GM12878 (cell line): ENCODE results near the gene DPYSL3. TPM values are rescaled to one million over a fixed set of nuclear protein-coding genes. Genes with fewer than 3 reads are reported as not detected.

Experiments used
- ATAC-seq: fragments of 200-7000 bp; cut with Tn5 transposase; 3 replicates; pipeline ENCODE4 v1.9.1; 2020; ENCODE audit warnings: mild to moderate bottlenecking, moderate library complexity
- BruUV-seq: library from RNA; stranded (reverse); fragments of 400-500 nt; replicated peaks from 2 replicates; lab custom pipeline; 2021; lab: Mats Ljungman, UMichigan
- CTCF ChIA-PET: fragments of 300-600 bp; sonication (Branson Sonifier 250); formaldehyde crosslinking; extraction: SDS; loops from one replicate; lab custom pipeline; 2021; ENCODE audit warnings: inconsistent platforms; lab: Yijun Ruan, JAX
- POLR2A ChIA-PET: fragments of 350-600 bp; formaldehyde crosslinking; extraction: SDS; loops from one replicate; lab custom pipeline; 2021; ENCODE audit warnings: inconsistent platforms; lab: Charles Lee
- RAD21 ChIA-PET: fragments of 300-600 bp; sonication (Branson Sonifier 250); formaldehyde crosslinking; loops from one replicate; lab custom pipeline; 2023; ENCODE audit warnings: antibody characterized with exemption; ENCODE audit not compliant: unreplicated experiment; lab: Charles Lee
- SMC1A ChIA-PET: fragments of 300-600 bp; sonication (Branson Sonifier 250); formaldehyde crosslinking; loops from one replicate; lab custom pipeline; 2023; ENCODE audit not compliant: unreplicated experiment, uncharacterized antibody; lab: Charles Lee
- DNase-seq: peaks from one replicate; pipeline ENCODE4 v3.0.0-alpha.2; 2011; ENCODE audit warnings: low read depth, low spot score
- FAIRE-seq: peaks from 3 replicates; lab custom pipeline; 2011; peaks lifted over from hg19 to GRCh38; lab: Jason Lieb, UNC
- H2AFZ ChIP-seq: 2 replicates; pipeline ENCODE4 v1.6.0; 2011; ENCODE audit warnings: low read depth, low read length, control low read depth; ENCODE audit not compliant: control insufficient read depth
- H3K27ac ChIP-seq: 2 replicates; pipeline ENCODE4 v1.5.1; 2011; ENCODE audit warnings: control low read depth; ENCODE audit not compliant: control insufficient read depth, insufficient read depth
- H3K27me3 ChIP-seq, 2 experiments: replicated peaks in 1 of 2; 2 replicates each; pipeline versions ENCODE4 v1.6.0 to v1.6.1; 2011; ENCODE audit warnings: low read length in 1 of 2; ENCODE audit not compliant: control insufficient read depth in 2 of 2, insufficient read depth in 2 of 2
- H3K36me3 ChIP-seq, 2 experiments: 2 replicates each; pipeline ENCODE4 v1.5.1; 2011; ENCODE audit warnings: low read length in 1 of 2; ENCODE audit not compliant: control insufficient read depth in 2 of 2, insufficient read depth in 2 of 2
- H3K4me1 ChIP-seq: 2 replicates; pipeline ENCODE4 v1.6.1; 2011; ENCODE audit warnings: mild to moderate bottlenecking, low read length, moderate library complexity, mixed read lengths; ENCODE audit not compliant: control insufficient read depth, insufficient read depth
- H3K4me2 ChIP-seq: 2 replicates; pipeline ENCODE4 v1.6.0; 2011; ENCODE audit warnings: control low read depth; ENCODE audit not compliant: control insufficient read depth, insufficient read depth
- H3K4me3 ChIP-seq: fragments of 200-600 bp; sonication (generic); 2 replicates; pipeline ENCODE4 v1.5.1; 2016
- H3K79me2 ChIP-seq: 2 replicates; pipeline ENCODE4 v1.6.0; 2011; ENCODE audit warnings: low read length; ENCODE audit not compliant: control insufficient read depth, insufficient read depth
- H3K9ac ChIP-seq: 2 replicates; pipeline ENCODE4 v1.8.0; 2011; ENCODE audit warnings: low read length, control low read depth, mixed read lengths; ENCODE audit not compliant: control insufficient read depth, insufficient read depth
- H3K9me3 ChIP-seq: replicated peaks from 3 replicates; pipeline ENCODE4 v1.5.1; 2011; ENCODE audit warnings: mild to moderate bottlenecking, low read length; ENCODE audit not compliant: control insufficient read depth, insufficient read depth
- H4K20me1 ChIP-seq: 2 replicates; pipeline ENCODE4 v1.6.0; 2011; ENCODE audit not compliant: control insufficient read depth, insufficient read depth
- ATF7 ChIP-seq: fragments of 450-650 bp; IDR thresholded peaks from 2 replicates; pipeline ENCODE4 v1.6.1; 2016; ENCODE audit warnings: low read depth, mild to moderate bottlenecking
- BCL11A ChIP-seq: IDR thresholded peaks from 2 replicates; pipeline ENCODE4 v1.6.1; 2011; ENCODE audit warnings: low read depth, low read length
- BHLHE40 ChIP-seq, 2 experiments: fragments of 450-650 bp in 1 of 2; IDR thresholded peaks; 2 replicates each; pipeline ENCODE4 v1.6.1; 2011 to 2017; ENCODE audit warnings: low read depth in 2 of 2, borderline replicate concordance in 1 of 2, improper control_type of control experiment in 1 of 2, low read length in 1 of 2, mild to moderate bottlenecking in 1 of 2
- CREB1 ChIP-seq: IDR thresholded peaks from 2 replicates; pipeline ENCODE4 v1.6.1; 2012; ENCODE audit warnings: low read depth, mild to moderate bottlenecking, inconsistent platforms
- MYC ChIP-seq: IDR thresholded peaks from 2 replicates; pipeline ENCODE4 v1.6.1; 2011; ENCODE audit warnings: mild to moderate bottlenecking, low read length, moderate library complexity, inconsistent platforms; ENCODE audit not compliant: insufficient read depth, insufficient replicate concordance, insufficient read length, severe bottlenecking
- NBN ChIP-seq: fragments of 450-650 bp; IDR thresholded peaks from 2 replicates; pipeline ENCODE4 v1.6.1; 2016
- NR2C2 ChIP-seq: IDR thresholded peaks from 2 replicates; pipeline ENCODE4 v1.6.1; 2011; ENCODE audit warnings: borderline replicate concordance, low read depth; ENCODE audit not compliant: control insufficient read depth, insufficient read length
- POLR2A ChIP-seq: IDR thresholded peaks from 2 replicates; pipeline ENCODE4 v1.6.1; 2011; ENCODE audit warnings: low read depth, mild to moderate bottlenecking, low read length
- RAD21 ChIP-seq: IDR thresholded peaks from 2 replicates; pipeline ENCODE4 v1.6.1; 2011; ENCODE audit warnings: mild to moderate bottlenecking, low read depth, low read length, moderate library complexity; ENCODE audit not compliant: insufficient read depth
- SREBF1 ChIP-seq: IDR thresholded peaks from 2 replicates; pipeline ENCODE4 v1.6.1; 2012; ENCODE audit warnings: mild to moderate bottlenecking, low read length
- WRNIP1 ChIP-seq: IDR thresholded peaks from 2 replicates; pipeline ENCODE4 v1.6.1; 2011; ENCODE audit warnings: low read depth, low read length, improper control_type of control experiment, borderline replicate concordance
- ZNF274 ChIP-seq: IDR thresholded peaks from one replicate; pipeline ENCODE4 v1.8.0; 2011; ENCODE audit not compliant: insufficient read length, insufficient read depth
- WGBS: methylation state at CpG from one replicate; pipeline ENCODE4 v1.1.6; 2016; ENCODE audit warnings: low lambda C conversion rate; ENCODE audit not compliant: insufficient replicate concordance, insufficient coverage; ENCODE audit errors: missing lambda C conversion rate; 5-methylcytosine and 5-hydroxymethylcytosine counted together
- in situ Hi-C: fragments of 300-500 bp; cut with MboI; formaldehyde crosslinking; loops from 9 replicates; pipeline ENCODE4 v1.14.3; 2018; ENCODE audit warnings: mixed read lengths
- intact Hi-C: fragments of 100-400 bp; cut with micrococcal nuclease; formaldehyde crosslinking; loops from one replicate; pipeline ENCODE4 v1.14.2; 2022; ENCODE audit not compliant: unreplicated experiment
- polyA plus RNA-seq, 11 experiments: library from polyadenylated mRNA; depleted of rRNA in 4 of 11; unstranded in 6 of 11; stranded (reverse) in 5 of 11; fragments of >200 nt; fragmentation: Nextera tagmentation in 4 of 11; fragmentation: Illumina TruSeq in 1 of 11; extraction: Ambion mirVana in 4 of 11; extraction: Trizol in 1 of 11; gene quantifications; 1 replicate in 1 of 11; 2 replicates in 10 of 11; pipeline versions ENCODE4 v1.2.1 to v1.2.3, GENCODE V29; 2011 to 2016; ENCODE audit warnings: inconsistent platforms in 2 of 11, missing spikeins in 2 of 11, low read depth in 1 of 11
- total RNA-seq, 4 experiments: library from RNA; depleted of rRNA in 3 of 4; stranded (reverse); fragments of >200 nt in 3 of 4; fragmentation: Illumina TruSeq in 1 of 4; extraction: Trizol in 1 of 4; gene quantifications; 2 replicates each; pipeline versions ENCODE4 v1.2.1 to v1.2.3, GENCODE V29; 2013 to 2021
- TF ChIP-seq, protein P1 (sequence below): IDR thresholded peaks from 2 replicates; pipeline ENCODE4 v1.6.1; 2011; ENCODE audit warnings: mild to moderate bottlenecking, low read depth, low read length, moderate library complexity; ENCODE audit not compliant: insufficient replicate concordance
- TF ChIP-seq, protein P2 (sequence below): fragments of 450-650 bp; IDR thresholded peaks from 2 replicates; pipeline ENCODE4 v1.6.1; 2016; ENCODE audit warnings: mild to moderate bottlenecking
- TF ChIP-seq, protein P3 (sequence below): fragments of 450-650 bp; IDR thresholded peaks from 2 replicates; pipeline ENCODE4 v1.6.1; 2017; ENCODE audit warnings: mild to moderate bottlenecking, moderate library complexity

DPYSL3 gene
- total and polyA plus RNA-seq, 10 of the 15 experiments (the other 5 are each of a cell fraction or from before 2014, with no cell fraction given) = 0.08 to 1.5 (median 0.45) TPM; not detected in 1

DNA sequence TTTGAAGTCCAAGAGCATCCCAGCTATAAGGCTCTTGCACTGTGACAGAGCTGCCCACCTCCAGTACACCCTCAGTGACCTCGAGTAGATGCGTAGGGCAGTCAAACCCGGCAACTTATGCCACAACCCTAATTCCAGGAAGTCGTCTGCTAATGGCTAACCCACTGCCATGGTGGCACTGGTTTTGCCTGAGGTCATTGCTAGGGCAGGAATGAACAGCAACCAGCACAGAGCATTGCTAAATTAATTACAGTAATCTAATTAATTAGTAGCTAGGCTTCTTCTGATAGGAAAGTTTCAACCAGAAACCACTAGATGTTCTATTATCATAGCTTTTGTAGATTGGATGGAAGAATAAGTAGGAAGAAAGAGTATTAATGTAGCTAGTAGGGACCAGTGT, 122.8 kb downstream of the DPYSL3 start (continued):
- no peak for TF ChIP-seq ATF7
- no peak for TF ChIP-seq WRNIP1
- TF ChIP-seq, protein P1, sequence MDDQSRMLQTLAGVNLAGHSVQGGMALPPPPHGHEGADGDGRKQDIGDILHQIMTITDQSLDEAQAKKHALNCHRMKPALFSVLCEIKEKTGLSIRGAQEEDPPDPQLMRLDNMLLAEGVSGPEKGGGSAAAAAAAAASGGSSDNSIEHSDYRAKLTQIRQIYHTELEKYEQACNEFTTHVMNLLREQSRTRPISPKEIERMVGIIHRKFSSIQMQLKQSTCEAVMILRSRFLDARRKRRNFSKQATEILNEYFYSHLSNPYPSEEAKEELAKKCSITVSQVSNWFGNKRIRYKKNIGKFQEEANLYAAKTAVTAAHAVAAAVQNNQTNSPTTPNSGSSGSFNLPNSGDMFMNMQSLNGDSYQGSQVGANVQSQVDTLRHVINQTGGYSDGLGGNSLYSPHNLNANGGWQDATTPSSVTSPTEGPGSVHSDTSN = no peak

DNA sequence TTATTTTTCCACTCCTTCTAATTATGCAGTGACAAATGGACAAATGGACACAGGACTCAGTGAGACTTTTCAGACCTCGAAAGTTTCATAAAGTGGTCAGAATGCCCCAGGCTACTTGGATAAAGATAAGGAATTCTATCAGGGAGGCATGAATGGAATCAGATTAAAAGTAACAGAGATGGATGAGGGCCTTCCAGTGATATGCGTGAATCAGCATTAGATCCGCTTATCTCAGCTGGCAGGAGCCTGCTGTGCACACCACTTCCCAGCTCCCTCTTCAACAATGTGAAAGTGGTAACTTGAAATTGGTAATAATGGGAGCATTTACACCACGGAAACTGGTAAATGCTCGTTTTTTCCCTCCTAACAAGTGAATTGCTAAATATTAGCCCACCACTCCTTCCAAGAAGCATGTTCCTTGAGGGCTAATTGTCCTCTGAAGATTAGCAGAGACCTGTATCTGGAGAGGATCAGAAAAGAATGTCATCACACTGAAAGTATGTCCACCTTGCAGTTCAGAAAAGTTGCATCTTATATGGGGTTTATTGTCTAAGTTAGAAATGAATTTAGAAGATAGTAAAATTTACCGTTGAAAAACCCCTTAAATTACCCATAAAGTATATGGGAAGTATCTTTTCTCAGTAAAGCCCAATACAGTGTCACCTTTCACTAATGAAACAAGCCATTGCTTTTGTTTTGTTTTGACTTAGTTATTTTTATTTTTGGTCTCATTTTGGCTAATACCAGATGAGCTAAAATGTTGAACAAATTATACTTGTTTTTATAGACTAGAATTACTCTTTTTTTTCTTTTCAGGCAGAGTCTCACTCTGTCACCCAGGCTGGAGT, 125.3 kb downstream of the DPYSL3 start:
- Histone ChIP-seq H3K27me3 (peaks cover 0 to 5% of the 10 kb centered on the region in 2 experiments; a peak in 3 of 4 replicates), H4K20me1 (no peaks in the 10 kb centered on the region), H3K4me1 (no peaks in the 10 kb centered on the region), H3K79me2 (no peaks in the 10 kb centered on the region), H3K4me2 (no peak overlapping the region), H3K4me3 (no peak overlapping the region), H3K36me3 (no peaks in the 10 kb centered on the region), H3K9ac (no peak overlapping the region), H2AFZ (no peak overlapping the region), H3K27ac (no peak overlapping the region), H3K9me3 (no peaks in the 10 kb centered on the region)
- in situ Hi-C loops (no loop called here), intact Hi-C loops (no loop called here)
- SMC1A ChIA-PET = interaction anchor here (1.0 to 1.9 kb wide), 4 partner anchors 11 to 34 kb away, joined by 3 to 5 read pairs (median 4); no protein-coding TSS in a partner anchor
- DNase-seq (no peak), ATAC-seq (peak; percentile 30), FAIRE-seq (no peak)
- no TSS peak for BruUV-seq
- RAD21 ChIA-PET = interaction anchor here (1.3 kb wide), 1 partner anchor 15 kb away, joined by 3 read pairs; no protein-coding TSS in a partner anchor
- WGBS = 31% methylated on average over 6 of the region's 6 CpGs
- POLR2A ChIA-PET = no interaction called here
- CTCF ChIA-PET = no interaction called here
- no peak for TF ChIP-seq NR2C2
- TF ChIP-seq MYC = no peak
- no peak for TF ChIP-seq RAD21
- no peak for TF ChIP-seq NBN
- TF ChIP-seq BCL11A = no peak
- no peak for TF ChIP-seq BHLHE40 (IDR thresholded peaks at IDR 0.05; ENCODE audit: borderline replicate concordance in 1 of 2, low read depth in 2 of 2, low read length in 1 of 2)
- TF ChIP-seq, protein P2, sequence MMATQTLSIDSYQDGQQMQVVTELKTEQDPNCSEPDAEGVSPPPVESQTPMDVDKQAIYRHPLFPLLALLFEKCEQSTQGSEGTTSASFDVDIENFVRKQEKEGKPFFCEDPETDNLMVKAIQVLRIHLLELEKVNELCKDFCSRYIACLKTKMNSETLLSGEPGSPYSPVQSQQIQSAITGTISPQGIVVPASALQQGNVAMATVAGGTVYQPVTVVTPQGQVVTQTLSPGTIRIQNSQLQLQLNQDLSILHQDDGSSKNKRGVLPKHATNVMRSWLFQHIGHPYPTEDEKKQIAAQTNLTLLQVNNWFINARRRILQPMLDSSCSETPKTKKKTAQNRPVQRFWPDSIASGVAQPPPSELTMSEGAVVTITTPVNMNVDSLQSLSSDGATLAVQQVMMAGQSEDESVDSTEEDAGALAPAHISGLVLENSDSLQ = no peak
- TF ChIP-seq POLR2A = no peak
- TF ChIP-seq, protein P3, sequence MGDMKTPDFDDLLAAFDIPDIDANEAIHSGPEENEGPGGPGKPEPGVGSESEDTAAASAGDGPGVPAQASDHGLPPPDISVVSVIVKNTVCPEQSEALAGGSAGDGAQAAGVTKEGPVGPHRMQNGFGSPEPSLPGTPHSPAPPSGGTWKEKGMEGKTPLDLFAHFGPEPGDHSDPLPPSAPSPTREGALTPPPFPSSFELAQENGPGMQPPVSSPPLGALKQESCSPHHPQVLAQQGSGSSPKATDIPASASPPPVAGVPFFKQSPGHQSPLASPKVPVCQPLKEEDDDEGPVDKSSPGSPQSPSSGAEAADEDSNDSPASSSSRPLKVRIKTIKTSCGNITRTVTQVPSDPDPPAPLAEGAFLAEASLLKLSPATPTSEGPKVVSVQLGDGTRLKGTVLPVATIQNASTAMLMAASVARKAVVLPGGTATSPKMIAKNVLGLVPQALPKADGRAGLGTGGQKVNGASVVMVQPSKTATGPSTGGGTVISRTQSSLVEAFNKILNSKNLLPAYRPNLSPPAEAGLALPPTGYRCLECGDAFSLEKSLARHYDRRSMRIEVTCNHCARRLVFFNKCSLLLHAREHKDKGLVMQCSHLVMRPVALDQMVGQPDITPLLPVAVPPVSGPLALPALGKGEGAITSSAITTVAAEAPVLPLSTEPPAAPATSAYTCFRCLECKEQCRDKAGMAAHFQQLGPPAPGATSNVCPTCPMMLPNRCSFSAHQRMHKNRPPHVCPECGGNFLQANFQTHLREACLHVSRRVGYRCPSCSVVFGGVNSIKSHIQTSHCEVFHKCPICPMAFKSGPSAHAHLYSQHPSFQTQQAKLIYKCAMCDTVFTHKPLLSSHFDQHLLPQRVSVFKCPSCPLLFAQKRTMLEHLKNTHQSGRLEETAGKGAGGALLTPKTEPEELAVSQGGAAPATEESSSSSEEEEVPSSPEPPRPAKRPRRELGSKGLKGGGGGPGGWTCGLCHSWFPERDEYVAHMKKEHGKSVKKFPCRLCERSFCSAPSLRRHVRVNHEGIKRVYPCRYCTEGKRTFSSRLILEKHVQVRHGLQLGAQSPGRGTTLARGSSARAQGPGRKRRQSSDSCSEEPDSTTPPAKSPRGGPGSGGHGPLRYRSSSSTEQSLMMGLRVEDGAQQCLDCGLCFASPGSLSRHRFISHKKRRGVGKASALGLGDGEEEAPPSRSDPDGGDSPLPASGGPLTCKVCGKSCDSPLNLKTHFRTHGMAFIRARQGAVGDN = no peak
- no peak for TF ChIP-seq SREBF1
- TF ChIP-seq CREB1 = no peak
- no peak for TF ChIP-seq ZNF274
